GM12872 (cell line): ENCODE measurements around the gene ZSWIM5.

Experiments
- TF ChIP-seq, protein P1 (sequence below): IDR thresholded peaks from 3 replicates; pipeline ENCODE4 v1.5.1; 2011; ENCODE audit warnings: low read depth, mild to moderate bottlenecking, low read length, moderate library complexity; ENCODE audit not compliant: insufficient read depth

The ZSWIM5 gene

GRCh38 chr1:45135316-45135715, 71.1 kb downstream of the ZSWIM5 start:
- TF ChIP-seq, protein P1, sequence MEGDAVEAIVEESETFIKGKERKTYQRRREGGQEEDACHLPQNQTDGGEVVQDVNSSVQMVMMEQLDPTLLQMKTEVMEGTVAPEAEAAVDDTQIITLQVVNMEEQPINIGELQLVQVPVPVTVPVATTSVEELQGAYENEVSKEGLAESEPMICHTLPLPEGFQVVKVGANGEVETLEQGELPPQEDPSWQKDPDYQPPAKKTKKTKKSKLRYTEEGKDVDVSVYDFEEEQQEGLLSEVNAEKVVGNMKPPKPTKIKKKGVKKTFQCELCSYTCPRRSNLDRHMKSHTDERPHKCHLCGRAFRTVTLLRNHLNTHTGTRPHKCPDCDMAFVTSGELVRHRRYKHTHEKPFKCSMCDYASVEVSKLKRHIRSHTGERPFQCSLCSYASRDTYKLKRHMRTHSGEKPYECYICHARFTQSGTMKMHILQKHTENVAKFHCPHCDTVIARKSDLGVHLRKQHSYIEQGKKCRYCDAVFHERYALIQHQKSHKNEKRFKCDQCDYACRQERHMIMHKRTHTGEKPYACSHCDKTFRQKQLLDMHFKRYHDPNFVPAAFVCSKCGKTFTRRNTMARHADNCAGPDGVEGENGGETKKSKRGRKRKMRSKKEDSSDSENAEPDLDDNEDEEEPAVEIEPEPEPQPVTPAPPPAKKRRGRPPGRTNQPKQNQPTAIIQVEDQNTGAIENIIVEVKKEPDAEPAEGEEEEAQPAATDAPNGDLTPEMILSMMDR: no peak

- TF ChIP-seq, protein P1: no peak
Observed at GRCh38 chr1:45134461-45134873, 71.9 kb downstream of the ZSWIM5 start.

DNA sequence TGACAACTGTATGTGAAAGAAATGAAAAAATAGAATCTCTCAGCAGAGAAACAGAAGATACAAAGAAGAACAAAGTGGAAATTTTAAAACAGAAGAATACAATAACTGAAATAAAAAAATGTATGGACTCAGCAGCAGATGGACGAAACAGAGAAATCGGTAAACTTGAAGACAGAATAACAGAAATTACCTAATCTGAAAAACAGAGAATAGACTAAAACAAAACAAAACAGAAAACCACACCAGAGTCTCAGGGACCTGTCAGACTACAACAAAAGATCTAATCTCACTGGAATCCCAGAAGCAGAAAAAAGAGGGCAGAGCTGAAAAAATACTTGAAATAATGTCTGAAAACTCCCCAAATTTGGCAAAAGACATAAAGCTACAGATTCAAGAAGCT, 83.0 kb downstream of the ZSWIM5 start:
- TF ChIP-seq, protein P1: no peak

DNA sequence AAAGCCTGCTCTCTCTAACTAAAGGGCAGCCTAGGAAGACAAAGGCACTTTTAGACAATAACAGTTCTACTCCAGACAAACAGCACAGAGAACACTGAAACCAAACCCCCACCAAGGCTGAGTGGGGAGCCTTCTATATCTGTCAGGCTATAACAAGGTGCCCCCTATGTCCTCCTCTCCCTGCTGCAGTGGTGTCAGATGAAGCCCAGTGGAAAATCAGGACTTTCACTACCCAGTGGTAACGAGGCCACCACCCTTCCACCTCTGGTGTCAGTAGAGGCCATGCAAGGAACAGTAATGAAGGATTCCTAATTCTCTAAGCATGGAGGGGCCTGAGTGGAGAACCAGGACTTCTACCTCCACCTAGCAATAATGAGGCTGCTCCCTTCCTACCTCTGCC, 83.7 kb downstream of the ZSWIM5 start:
- TF ChIP-seq, protein P1: no peak

- TF ChIP-seq, protein P1: no peak
Observed at GRCh38 chr1:45117766-45118165, 88.6 kb downstream of the ZSWIM5 start.

DNA sequence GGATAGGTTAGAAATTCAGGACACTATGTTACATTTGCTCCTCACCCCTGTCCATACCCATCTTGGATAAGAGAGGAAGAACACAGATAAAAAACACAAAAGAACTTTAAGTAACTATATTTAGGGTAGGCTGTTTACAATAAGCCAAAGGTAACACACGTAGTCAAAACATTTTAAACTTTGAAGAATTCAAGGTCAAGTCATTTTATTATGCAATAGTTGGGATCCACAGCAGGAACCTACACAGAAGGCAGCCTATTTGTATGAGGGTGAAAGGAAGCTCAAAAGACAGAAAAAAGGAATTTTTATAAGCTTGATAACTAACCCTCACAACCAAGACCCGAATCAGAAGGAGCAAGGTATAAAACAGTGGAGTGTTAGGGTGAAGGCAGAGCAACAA, 89.6 kb downstream of the ZSWIM5 start:
- TF ChIP-seq, protein P1: no peak

DNA sequence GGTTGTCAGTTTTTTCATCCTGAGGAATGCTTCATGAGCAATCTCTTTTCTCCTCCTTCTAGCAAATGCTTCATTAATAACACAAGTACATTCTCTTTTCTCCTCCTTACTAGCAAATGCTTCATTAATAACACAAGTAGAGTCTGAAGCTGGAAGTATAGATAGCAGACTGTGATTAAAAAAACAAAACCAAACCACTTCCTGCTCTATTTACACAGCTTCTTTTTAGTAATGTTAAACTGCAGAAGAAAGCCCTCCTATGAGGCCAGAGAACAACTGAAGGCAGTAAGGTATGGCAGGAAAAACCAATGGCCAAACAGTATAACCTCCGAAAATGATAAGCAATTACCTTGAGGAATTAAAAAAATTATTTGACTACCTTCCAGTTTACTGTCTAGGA, 90.1 kb downstream of the ZSWIM5 start:
- TF ChIP-seq, protein P1: no peak

DNA sequence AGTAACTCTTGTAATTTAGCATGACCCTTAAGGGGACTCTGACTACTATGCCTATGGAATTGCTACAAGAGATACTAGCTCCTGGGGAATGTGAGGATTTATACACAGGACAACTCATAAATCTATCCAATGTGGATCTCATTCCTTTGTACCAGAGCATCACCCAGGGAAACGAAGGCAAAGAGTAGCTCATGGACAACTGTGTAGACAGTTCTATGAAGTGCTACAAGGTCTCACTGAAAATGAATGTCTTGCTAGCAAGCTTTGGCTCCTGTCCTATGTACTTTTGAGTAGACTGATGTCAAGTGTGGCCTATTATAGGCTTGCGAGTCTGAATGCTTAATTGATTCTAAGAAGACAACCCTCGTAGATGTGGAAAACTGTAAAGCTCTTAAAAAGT, 93.7 kb downstream of the ZSWIM5 start:
- TF ChIP-seq, protein P1: no peak
